B cell (primary cell): ENCODE measurements around the gene RCC1.

Experiments used
- EZH2 ChIP-seq: IDR thresholded peaks from 2 replicates; pipeline ENCODE4 v1.6.1; 2012; ENCODE audit warnings: borderline replicate concordance, low read depth, mild to moderate bottlenecking, moderate library complexity, low read length; ENCODE audit not compliant: insufficient read depth, poor library complexity, severe bottlenecking
- TF ChIP-seq, protein P1 (sequence below): fragments of 200-600 bp; IDR thresholded peaks from one replicate; pipeline ENCODE4 v1.8.0; 2022; ENCODE audit warnings: antibody characterized with exemption, mild to moderate bottlenecking

DNA sequence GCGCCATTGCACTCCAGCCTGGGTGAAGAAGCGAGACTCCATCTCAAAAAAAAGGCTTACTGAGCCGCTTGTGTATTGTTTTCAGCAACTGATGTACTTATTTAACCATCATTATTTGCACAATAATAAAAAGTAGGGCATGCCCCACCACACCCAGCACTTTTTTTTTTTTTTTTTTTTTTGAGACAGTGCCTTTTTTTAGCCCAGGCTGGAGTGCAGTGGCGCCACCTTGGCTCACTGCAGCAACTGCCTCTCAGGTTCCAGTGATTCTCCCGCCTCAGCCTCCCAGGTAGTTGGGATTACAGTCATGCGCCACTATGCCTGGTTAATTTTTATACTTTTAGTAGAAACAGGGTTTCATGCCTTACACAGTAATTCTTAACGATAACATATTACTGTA lies 34.8 kb downstream of the RCC1 start:
- no peak for TF ChIP-seq EZH2
- TF ChIP-seq, protein P1, sequence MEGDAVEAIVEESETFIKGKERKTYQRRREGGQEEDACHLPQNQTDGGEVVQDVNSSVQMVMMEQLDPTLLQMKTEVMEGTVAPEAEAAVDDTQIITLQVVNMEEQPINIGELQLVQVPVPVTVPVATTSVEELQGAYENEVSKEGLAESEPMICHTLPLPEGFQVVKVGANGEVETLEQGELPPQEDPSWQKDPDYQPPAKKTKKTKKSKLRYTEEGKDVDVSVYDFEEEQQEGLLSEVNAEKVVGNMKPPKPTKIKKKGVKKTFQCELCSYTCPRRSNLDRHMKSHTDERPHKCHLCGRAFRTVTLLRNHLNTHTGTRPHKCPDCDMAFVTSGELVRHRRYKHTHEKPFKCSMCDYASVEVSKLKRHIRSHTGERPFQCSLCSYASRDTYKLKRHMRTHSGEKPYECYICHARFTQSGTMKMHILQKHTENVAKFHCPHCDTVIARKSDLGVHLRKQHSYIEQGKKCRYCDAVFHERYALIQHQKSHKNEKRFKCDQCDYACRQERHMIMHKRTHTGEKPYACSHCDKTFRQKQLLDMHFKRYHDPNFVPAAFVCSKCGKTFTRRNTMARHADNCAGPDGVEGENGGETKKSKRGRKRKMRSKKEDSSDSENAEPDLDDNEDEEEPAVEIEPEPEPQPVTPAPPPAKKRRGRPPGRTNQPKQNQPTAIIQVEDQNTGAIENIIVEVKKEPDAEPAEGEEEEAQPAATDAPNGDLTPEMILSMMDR, result no peak
